Bronchial epithelial cell (primary cell): ENCODE results near the gene HMGXB4. TPM values are rescaled to one million over a fixed set of nuclear protein-coding genes. Genes with fewer than 3 reads are reported as not detected.

Experiments
- DNase-seq: peaks from one replicate; pipeline ENCODE4 v3.0.0-alpha.2; 2010; ENCODE audit warnings: low read depth
- FAIRE-seq: peaks from 2 replicates; lab custom pipeline; 2011; peaks lifted over from hg19 to GRCh38; lab: Jason Lieb, UNC
- H3K27me3 ChIP-seq: 2 replicates; pipeline ENCODE4 v1.5.1; 2011; ENCODE audit warnings: low read length; ENCODE audit not compliant: control insufficient read depth, insufficient read depth
- H3K36me3 ChIP-seq: 2 replicates; pipeline ENCODE4 v1.5.1; 2011; ENCODE audit warnings: low read length; ENCODE audit not compliant: control insufficient read depth, insufficient read depth
- H3K4me3 ChIP-seq: 2 replicates; pipeline ENCODE4 v1.5.1; 2011; ENCODE audit warnings: mild to moderate bottlenecking, low read depth, low read length, control low read depth
- total RNA-seq: library from RNA; depleted of rRNA; stranded (reverse); fragments of >200 nt; gene quantifications from 2 replicates; pipeline ENCODE4 v1.2.1, GENCODE V29; 2014
- TF ChIP-seq, protein P1 (sequence below): IDR thresholded peaks from 2 replicates; pipeline ENCODE4 v1.5.1; 2011; ENCODE audit warnings: mild to moderate bottlenecking, moderate library complexity, low read length, control low read depth, inconsistent platforms; ENCODE audit not compliant: insufficient read depth, severe bottlenecking

Gene HMGXB4
- total RNA-seq, 1 donor from 2014 or later, result 11.6 TPM

DNA sequence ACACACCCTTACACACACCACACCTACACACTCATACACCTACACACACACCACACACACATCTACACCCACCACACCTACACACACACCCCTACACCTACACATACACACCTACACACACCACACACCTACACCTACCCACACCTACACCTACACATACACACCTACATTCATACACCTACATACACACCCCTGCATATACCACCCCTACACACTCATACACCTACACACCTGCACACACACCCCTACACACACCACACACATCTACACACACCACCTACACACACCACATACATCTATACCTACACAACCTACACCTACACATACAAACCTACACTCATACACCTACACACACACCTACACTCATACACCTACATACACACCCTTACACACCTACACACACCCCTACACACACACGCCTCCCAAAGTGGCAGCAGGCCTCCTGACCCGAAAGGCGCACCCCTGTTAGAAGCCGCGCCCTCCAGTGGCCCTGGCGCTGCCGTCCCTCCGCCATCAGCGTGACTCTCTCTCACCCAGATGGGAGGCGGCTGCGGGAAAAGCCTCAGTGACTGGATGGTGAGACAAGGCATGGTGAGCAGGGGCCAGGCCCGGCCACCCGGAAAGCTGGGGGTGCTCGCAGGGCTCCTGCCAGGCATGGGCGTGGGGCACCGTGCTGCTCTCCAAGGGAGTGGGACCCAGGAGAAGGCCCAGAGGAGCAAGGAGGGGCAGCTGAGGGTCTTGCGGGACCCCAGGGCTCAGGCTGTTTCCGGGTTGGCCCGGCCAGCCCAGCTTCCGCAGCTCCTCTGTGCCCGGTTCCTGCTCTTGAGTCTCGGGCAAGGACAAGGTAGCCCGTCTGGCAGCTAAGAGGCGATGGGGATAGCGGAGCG lies 86.6 kb downstream of the HMGXB4 start:
- FAIRE-seq, result no peak
- Histone ChIP-seq H3K27me3 (no peaks in the 10 kb centered on the region), H3K4me3 (no peak overlapping the region), H3K36me3 (peaks cover 2% of the 10 kb centered on the region)
- TF ChIP-seq, protein P1, sequence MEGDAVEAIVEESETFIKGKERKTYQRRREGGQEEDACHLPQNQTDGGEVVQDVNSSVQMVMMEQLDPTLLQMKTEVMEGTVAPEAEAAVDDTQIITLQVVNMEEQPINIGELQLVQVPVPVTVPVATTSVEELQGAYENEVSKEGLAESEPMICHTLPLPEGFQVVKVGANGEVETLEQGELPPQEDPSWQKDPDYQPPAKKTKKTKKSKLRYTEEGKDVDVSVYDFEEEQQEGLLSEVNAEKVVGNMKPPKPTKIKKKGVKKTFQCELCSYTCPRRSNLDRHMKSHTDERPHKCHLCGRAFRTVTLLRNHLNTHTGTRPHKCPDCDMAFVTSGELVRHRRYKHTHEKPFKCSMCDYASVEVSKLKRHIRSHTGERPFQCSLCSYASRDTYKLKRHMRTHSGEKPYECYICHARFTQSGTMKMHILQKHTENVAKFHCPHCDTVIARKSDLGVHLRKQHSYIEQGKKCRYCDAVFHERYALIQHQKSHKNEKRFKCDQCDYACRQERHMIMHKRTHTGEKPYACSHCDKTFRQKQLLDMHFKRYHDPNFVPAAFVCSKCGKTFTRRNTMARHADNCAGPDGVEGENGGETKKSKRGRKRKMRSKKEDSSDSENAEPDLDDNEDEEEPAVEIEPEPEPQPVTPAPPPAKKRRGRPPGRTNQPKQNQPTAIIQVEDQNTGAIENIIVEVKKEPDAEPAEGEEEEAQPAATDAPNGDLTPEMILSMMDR, result no peak
- no peak for DNase-seq

DNA sequence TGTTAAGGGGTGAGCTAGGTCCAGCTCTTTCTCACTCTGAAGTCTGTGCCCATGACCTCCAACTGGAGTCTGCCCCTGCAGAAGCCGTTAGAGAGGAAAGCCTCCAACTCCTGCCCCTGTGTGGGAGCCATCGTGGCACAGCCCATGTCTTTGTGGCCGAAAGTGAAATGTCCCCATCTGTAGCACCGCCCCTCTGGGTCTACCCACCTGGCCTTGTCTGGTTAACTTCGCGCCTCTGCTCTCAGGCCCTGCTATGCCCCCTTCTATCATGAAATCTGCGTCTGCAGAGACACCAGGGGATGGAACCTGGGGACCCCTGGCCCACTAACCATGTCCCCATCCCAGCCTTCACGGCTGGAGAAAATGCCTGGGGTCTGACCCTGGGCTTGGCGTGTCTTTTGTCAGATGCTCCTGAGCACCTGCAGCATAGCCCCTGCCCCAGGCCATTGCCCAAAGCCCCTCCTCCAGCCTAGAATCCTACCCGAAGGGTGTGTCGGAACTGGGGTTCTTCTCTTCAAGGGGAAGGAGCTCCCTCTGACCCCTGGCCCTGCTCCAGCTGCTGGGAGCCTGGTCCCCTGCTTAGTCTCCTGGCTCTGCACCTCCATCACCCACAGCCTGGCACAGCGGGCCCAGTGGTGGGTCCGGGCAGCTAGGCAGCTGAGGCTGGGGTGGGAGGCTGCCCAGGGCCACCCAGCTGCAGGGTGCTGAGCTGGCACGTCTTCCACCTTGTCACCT lies 87.8 kb downstream of the HMGXB4 start:
- TF ChIP-seq, protein P1, result no peak
- no peak for DNase-seq
- Histone ChIP-seq H3K4me3 (no peak overlapping the region), H3K36me3 (peaks cover 2% of the 10 kb centered on the region), H3K27me3 (no peaks in the 10 kb centered on the region)
- FAIRE-seq, result no peak

Other genes starting within 250 kb of the HMGXB4 start
- not detected in 2 replicates for gene ISX, start 191.3 kb upstream of the HMGXB4 start, total RNA-seq
- gene TOM1, start 42.4 kb downstream of the HMGXB4 start, total RNA-seq, result 22.6 and 28.0 TPM in 2 replicates
- gene HMOX1, start 123.6 kb downstream of the HMGXB4 start, total RNA-seq, result 3.9 and 5.2 TPM in 2 replicates
- 6.6 and 6.7 TPM in 2 replicates for gene MCM5, start 142.6 kb downstream of the HMGXB4 start, total RNA-seq